Neuronal stem cell (in vitro differentiated cells): ENCODE measurements around the gene HEATR9.

Experiments used
- DNase-seq: peaks from one replicate; pipeline ENCODE4 v3.0.0-alpha.2; 2013; ENCODE audit warnings: low spot score
- H2AFZ ChIP-seq: one replicate; pipeline ENCODE4 v1.6.1; 2013; ENCODE audit warnings: mild to moderate bottlenecking, low read length, inconsistent platforms
- H2AK5ac ChIP-seq: 2 replicates; pipeline ENCODE4 v1.6.1; 2013; ENCODE audit warnings: low read depth, mild to moderate bottlenecking, inconsistent platforms, low read length, moderate library complexity, mixed read lengths
- H2BK120ac ChIP-seq: 2 replicates; pipeline ENCODE4 v1.6.1; 2013; ENCODE audit warnings: low read depth, mild to moderate bottlenecking, inconsistent platforms, low read length, moderate library complexity, mixed read lengths
- H2BK12ac ChIP-seq: one replicate; pipeline ENCODE4 v1.6.1; 2013; ENCODE audit warnings: low read length, inconsistent platforms
- H2BK15ac ChIP-seq: 2 replicates; pipeline ENCODE4 v1.6.1; 2013; ENCODE audit warnings: mild to moderate bottlenecking, low read length, inconsistent platforms, mixed read lengths
- H2BK5ac ChIP-seq: one replicate; pipeline ENCODE4 v1.6.1; 2013; ENCODE audit warnings: inconsistent platforms, mild to moderate bottlenecking, low read length, moderate library complexity
- H3K14ac ChIP-seq: one replicate; pipeline ENCODE4 v1.6.1; 2013; ENCODE audit warnings: low read length, inconsistent platforms
- H3K18ac ChIP-seq: 2 replicates; pipeline ENCODE4 v1.6.1; 2013; ENCODE audit warnings: low read length, inconsistent platforms
- H3K23ac ChIP-seq: 2 replicates; pipeline ENCODE4 v1.6.1; 2013; ENCODE audit warnings: low read depth, mild to moderate bottlenecking, mixed read lengths, low read length, inconsistent platforms; ENCODE audit not compliant: poor library complexity
- H3K27ac ChIP-seq: replicated peaks from 3 replicates; pipeline ENCODE4 v1.5.1; 2013; ENCODE audit warnings: low read length, inconsistent platforms
- H3K27me3 ChIP-seq, 3 experiments: 2 replicates each; pipeline ENCODE4 v1.6.1; 2013; ENCODE audit warnings: low read length in 3 of 3, mild to moderate bottlenecking in 2 of 3, inconsistent platforms in 1 of 3, low read depth in 1 of 3, mixed read lengths in 1 of 3, moderate library complexity in 1 of 3; ENCODE audit not compliant: control insufficient read depth in 3 of 3, insufficient read depth in 3 of 3
- H3K36me3 ChIP-seq, 2 donors: replicated peaks in 1 of 2; 2 replicates each; pipeline ENCODE4 v1.6.1; 2013; ENCODE audit warnings: low read length in 2 of 2; ENCODE audit not compliant: control insufficient read depth in 2 of 2, insufficient read depth in 2 of 2
- H3K4ac ChIP-seq: 2 replicates; pipeline ENCODE4 v1.6.1; 2013; ENCODE audit warnings: inconsistent platforms, mild to moderate bottlenecking, low read length, moderate library complexity
- H3K4me1 ChIP-seq, 2 donors: 1 replicate in 1 of 2; 2 replicates in 1 of 2; pipeline ENCODE4 v1.6.1; 2013; ENCODE audit warnings: low read length in 2 of 2, low read depth in 1 of 2; ENCODE audit not compliant: control insufficient read depth in 2 of 2, insufficient read depth in 1 of 2
- H3K4me2 ChIP-seq: one replicate; pipeline ENCODE4 v1.6.1; 2013; ENCODE audit warnings: mild to moderate bottlenecking, low read length, inconsistent platforms; ENCODE audit not compliant: insufficient read depth, poor library complexity, severe bottlenecking
- H3K4me3 ChIP-seq, 2 donors: 2 replicates each; pipeline ENCODE4 v1.5.1; 2013; ENCODE audit warnings: low read length in 2 of 2, mild to moderate bottlenecking in 2 of 2, inconsistent platforms in 1 of 2, moderate library complexity in 1 of 2
- H3K79me1 ChIP-seq: one replicate; pipeline ENCODE4 v1.6.1; 2013; ENCODE audit warnings: low read depth, mild to moderate bottlenecking, inconsistent platforms, low read length, moderate library complexity
- H3K9ac ChIP-seq: one replicate; pipeline ENCODE4 v1.6.1; 2013; ENCODE audit warnings: mild to moderate bottlenecking, low read depth, low read length, inconsistent platforms; ENCODE audit not compliant: poor library complexity
- H3K9me3 ChIP-seq, 2 donors: replicated peaks in 1 of 2; 2 replicates each; pipeline versions ENCODE3 to v1.6.1; 2013; ENCODE audit warnings: low read length in 2 of 2, mild to moderate bottlenecking in 2 of 2, inconsistent platforms in 1 of 2, low read depth in 1 of 2, mixed read lengths in 1 of 2, moderate library complexity in 1 of 2; ENCODE audit not compliant: control insufficient read depth in 2 of 2, insufficient read depth in 1 of 2
- H4K8ac ChIP-seq: one replicate; pipeline ENCODE4 v1.6.1; 2013; ENCODE audit warnings: low read depth, mild to moderate bottlenecking, inconsistent platforms, low read length, moderate library complexity
- H4K91ac ChIP-seq: one replicate; pipeline ENCODE4 v1.6.1; 2013; ENCODE audit warnings: low read length, low read depth, mild to moderate bottlenecking, inconsistent platforms; ENCODE audit not compliant: poor library complexity
- WGBS, 2 donors: extraction: QIAGEN DNeasy Blood & Tissue Kit; methylation state at CpG; one replicate each; pipeline ENCODE4 v1.1.7; 2013; ENCODE audit warnings: missing lambda C conversion rate in 2 of 2, mixed read lengths in 1 of 2; ENCODE audit not compliant: insufficient read length in 2 of 2, insufficient replicate concordance in 1 of 2; ENCODE audit errors: extremely low coverage in 2 of 2; 5-methylcytosine and 5-hydroxymethylcytosine counted together

Gene HEATR9

DNA sequence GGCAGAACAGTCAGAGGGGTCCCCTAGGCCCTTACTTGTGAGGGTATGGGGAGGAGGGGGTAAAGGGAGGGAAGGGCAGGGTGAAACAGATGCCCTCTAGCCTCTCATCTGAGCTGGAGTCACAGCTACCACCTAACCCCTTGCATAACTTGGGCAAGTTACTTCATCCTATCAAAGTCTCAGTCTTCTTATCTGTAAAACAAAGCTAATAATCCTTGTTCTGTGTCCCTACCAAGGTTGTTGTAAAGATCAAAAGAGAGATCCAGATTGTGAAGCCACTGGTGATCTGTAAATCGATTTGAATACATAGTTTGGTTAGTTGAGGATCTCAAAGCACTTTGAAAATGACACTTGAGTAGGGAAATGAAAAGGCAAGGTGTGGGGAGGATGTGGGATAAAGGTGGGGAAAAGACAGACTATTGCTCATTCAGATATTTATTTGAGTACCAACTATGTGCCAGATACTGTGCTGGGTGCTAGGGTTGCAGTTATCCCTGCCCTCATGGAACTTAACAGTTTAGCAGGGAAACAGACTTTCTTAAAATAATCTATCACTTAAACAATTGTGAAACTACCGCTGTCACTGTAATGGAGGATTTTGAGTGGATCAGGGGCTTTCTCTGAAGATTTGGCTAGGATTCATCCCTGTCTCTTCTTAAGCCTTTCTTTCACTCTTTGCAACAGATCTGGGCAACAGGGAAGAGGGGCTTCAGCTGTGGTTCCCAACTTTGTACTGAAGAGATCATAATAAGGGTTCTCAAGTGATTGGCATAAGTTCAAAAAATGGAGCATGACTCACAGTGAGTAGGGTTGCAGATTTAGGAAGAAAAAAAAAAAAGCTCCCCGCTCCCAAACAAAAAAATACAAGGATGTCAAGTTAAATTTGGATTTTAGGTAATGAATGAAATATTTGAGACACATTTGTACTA lies 3.0 kb downstream of the HEATR9 start:
- no peak overlapping the region for H4K91ac ChIP-seq
- no peaks in the 10 kb centered on the region for H3K9me3 ChIP-seq
- no peak overlapping the region for H3K4me2 ChIP-seq
- no peaks in the 10 kb centered on the region for H3K36me3 ChIP-seq
- H3K4me1 ChIP-seq = no peaks in the 10 kb centered on the region
- H3K9ac ChIP-seq = no peak overlapping the region
- H3K14ac ChIP-seq = no peak overlapping the region
- no peak overlapping the region for H3K23ac ChIP-seq
- no peak overlapping the region for H2BK5ac ChIP-seq
- WGBS, 2 donors = no CpG with 5 or more reads among the region's 3 CpGs
- H2BK12ac ChIP-seq = no peak overlapping the region
- no peak overlapping the region for H2BK120ac ChIP-seq
- H3K18ac ChIP-seq = no peak overlapping the region
- no peak overlapping the region for H3K4ac ChIP-seq
- H2AK5ac ChIP-seq = no peak overlapping the region
- H2AFZ ChIP-seq = no peak overlapping the region
- no peak overlapping the region for H2BK15ac ChIP-seq
- no peak overlapping the region for H4K8ac ChIP-seq
- DNase-seq = no peak
- H3K27me3 ChIP-seq = no peaks in the 10 kb centered on the region
- no peak overlapping the region for H3K27ac ChIP-seq
- no peaks in the 10 kb centered on the region for H3K79me1 ChIP-seq
- H3K4me3 ChIP-seq = no peak overlapping the region

DNA sequence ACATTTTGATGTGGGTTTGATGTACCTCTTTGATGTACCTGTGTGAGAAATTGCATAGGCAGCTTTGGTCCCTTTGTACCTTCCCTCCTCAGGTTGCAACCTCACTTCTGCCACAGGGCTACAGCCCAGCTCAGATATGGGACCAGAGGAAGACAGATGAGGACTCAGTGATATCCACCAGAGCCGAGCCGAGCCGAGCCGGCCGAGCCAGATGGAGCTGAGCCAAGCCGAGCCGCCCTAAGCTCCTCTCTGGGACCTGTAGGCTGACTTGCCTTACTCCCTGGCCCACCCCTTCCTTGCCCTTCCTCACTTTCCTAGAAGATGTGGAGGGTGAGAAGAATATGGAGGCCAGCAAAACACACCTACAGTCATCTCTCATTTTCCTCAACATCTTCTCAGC lies 3.8 kb downstream of the HEATR9 start:
- no peak overlapping the region for H2AFZ ChIP-seq
- no peaks in the 10 kb centered on the region for H3K27me3 ChIP-seq
- H3K23ac ChIP-seq = no peak overlapping the region
- H3K4ac ChIP-seq = no peak overlapping the region
- H4K8ac ChIP-seq = no peak overlapping the region
- no peaks in the 10 kb centered on the region for H3K9me3 ChIP-seq
- no peak overlapping the region for H2BK15ac ChIP-seq
- H4K91ac ChIP-seq = no peak overlapping the region
- no peak overlapping the region for H2AK5ac ChIP-seq
- H2BK12ac ChIP-seq = no peak overlapping the region
- H3K4me3 ChIP-seq = peak overlapping the region in 1 of 2 donors; percentile 42
- H3K79me1 ChIP-seq = no peaks in the 10 kb centered on the region
- no peak overlapping the region for H3K18ac ChIP-seq
- H2BK5ac ChIP-seq = no peak overlapping the region
- no peak overlapping the region for H3K14ac ChIP-seq
- WGBS, 2 donors = no CpG with 5 or more reads among the region's 7 CpGs
- H3K27ac ChIP-seq = no peak overlapping the region
- H3K9ac ChIP-seq = no peak overlapping the region
- H3K36me3 ChIP-seq = no peaks in the 10 kb centered on the region
- no peak for DNase-seq
- no peak overlapping the region for H3K4me2 ChIP-seq
- H3K4me1 ChIP-seq = no peaks in the 10 kb centered on the region
- no peak overlapping the region for H2BK120ac ChIP-seq

DNA sequence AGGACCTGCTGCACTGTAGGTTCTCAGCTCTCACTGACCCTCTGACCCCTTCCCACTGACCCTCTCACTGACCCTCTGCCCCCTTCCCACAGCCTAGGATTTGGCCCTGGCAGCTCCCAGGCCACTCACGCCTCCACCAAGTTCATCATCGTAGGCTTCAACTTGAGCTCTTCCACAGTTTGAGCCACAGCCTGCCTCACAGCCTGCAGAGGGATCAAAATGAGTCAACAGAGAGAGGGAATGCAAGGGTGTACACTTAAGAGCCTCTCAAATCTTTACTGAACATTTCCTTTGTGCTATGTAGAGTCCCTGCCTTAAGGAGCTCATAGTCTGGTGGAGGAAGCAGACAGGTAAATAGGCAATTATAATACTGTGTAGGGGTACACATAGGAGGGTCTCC lies 12.1 kb downstream of the HEATR9 start:
- Histone ChIP-seq H3K23ac (no peak overlapping the region), H3K4me3 (no peak overlapping the region), H3K4me1 (no peaks in the 10 kb centered on the region), H2AFZ (no peak overlapping the region), H2BK120ac (no peak overlapping the region), H3K4me2 (no peak overlapping the region), H3K14ac (no peak overlapping the region), H2BK5ac (no peak overlapping the region), H3K18ac (no peak overlapping the region), H3K4ac (no peak overlapping the region), H4K8ac (no peak overlapping the region), H2BK15ac (no peak overlapping the region), H3K27ac (no peak overlapping the region), H3K79me1 (no peaks in the 10 kb centered on the region), H2BK12ac (no peak overlapping the region), H3K9ac (no peak overlapping the region), H3K36me3 (peaks cover 3 to 40% of the 10 kb centered on the region in 2 donors), H3K9me3 (no peaks in the 10 kb centered on the region), H3K27me3 (no peaks in the 10 kb centered on the region), H2AK5ac (no peak overlapping the region), H4K91ac (no peak overlapping the region)
- no CpG with 5 or more reads among the region's 2 CpGs for WGBS, 2 donors
- no peak for DNase-seq

DNA sequence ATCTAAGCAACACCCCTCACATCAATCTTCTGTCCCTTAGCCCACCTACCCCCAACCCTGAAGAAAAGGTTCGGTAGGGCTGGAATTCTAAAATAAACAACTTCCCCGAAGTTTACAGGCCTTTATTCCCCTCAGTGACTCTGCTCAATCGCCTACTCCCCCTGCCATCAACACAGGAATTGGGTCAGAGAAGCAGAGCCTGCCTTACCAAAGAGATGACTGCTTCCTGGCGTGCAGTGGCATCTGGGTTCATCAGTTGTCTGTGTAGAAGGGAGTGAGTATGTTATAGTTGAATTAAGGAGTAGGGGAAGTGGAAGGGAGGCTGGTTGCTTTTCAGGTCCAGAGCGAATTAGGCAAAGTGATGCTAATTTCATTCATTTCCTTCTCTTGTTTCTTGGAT lies 12.7 kb downstream of the HEATR9 start:
- H2BK5ac ChIP-seq = no peak overlapping the region
- H3K27me3 ChIP-seq = no peaks in the 10 kb centered on the region
- H3K23ac ChIP-seq = no peak overlapping the region
- DNase-seq = no peak
- no peak overlapping the region for H2BK15ac ChIP-seq
- H2AFZ ChIP-seq = no peak overlapping the region
- H3K4me1 ChIP-seq = no peaks in the 10 kb centered on the region
- no peak overlapping the region for H2AK5ac ChIP-seq
- H3K4me2 ChIP-seq = no peak overlapping the region
- WGBS, 2 donors = no CpG with 5 or more reads among the region's 5 CpGs
- H3K36me3 ChIP-seq = peaks cover 3 to 46% of the 10 kb centered on the region in 2 donors
- H4K91ac ChIP-seq = no peak overlapping the region
- H2BK12ac ChIP-seq = no peak overlapping the region
- no peak overlapping the region for H3K27ac ChIP-seq
- no peaks in the 10 kb centered on the region for H3K79me1 ChIP-seq
- H3K18ac ChIP-seq = no peak overlapping the region
- no peak overlapping the region for H3K4me3 ChIP-seq
- H2BK120ac ChIP-seq = no peak overlapping the region
- H3K9me3 ChIP-seq = no peaks in the 10 kb centered on the region
- H3K4ac ChIP-seq = no peak overlapping the region
- no peak overlapping the region for H3K14ac ChIP-seq
- H4K8ac ChIP-seq = no peak overlapping the region
- no peak overlapping the region for H3K9ac ChIP-seq
